Dermis blood vessel endothelial cell (primary cell): ENCODE measurements around the gene HILPDA. TPM values are rescaled to one million over a fixed set of nuclear protein-coding genes. Genes with fewer than 3 reads are reported as not detected.
"Not testable (repeated sequence)": the region's sequence is repeated elsewhere in the genome, so short reads cannot be mapped to it uniquely, and the experiment has no call there.

ENCODE experiments used
- DNase-seq: peaks from one replicate; pipeline ENCODE4 v3.0.0; 2010
- total RNA-seq: library from RNA; depleted of rRNA; stranded (reverse); fragments of >200 nt; gene quantifications from 2 replicates; pipeline ENCODE4 v1.2.3, GENCODE V29; 2014

Gene HILPDA
- total RNA-seq, 1 donor from 2014 or later = 10.9 TPM

DNA sequence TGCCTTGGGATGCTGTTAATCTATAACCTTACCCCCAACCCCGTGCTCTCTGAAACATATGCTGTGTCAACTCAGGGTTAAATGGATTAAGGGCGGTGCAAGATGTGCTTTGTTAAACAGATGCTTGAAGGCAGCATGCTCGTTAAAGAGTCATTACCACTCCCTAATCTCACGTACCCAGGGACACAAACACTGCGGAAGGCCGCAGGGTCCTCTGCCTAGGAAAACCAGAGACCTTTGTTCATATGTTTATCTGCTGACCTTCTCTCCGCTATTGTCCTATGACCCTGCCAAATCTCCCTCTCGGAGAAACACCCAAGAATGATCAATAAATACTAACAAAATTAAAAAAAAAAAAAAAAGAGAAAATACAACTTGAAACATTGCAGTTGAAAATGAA, 8.3 kb downstream of the HILPDA start:
- not testable (repeated sequence) for DNase-seq

DNA sequence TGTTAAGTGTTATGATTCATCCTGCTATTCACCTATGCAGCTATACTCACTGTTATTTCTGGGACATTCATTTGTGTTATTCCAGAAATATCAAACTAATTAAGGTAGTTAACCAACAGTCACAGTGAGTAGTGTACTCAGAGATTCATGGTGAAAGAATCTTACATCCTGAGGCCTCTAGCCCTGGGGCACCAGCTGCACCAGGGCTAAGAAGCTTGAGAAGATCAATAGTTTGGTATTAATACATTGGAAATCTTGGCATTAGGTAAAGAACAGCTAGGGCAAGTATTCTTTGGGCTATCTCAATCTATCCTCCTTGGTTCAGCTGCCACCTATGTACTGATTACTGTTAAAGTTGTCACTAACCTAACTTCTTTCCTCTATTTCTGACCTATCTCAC, 11.2 kb downstream of the HILPDA start:
- not testable (repeated sequence) for DNase-seq

- peak; percentile 96 for DNase-seq
Measured at GRCh38 chr7:128476402-128477335, 21.0 kb downstream of the HILPDA start, which contains the start of gene METTL2B. Gene METTL2B, plus strand, starts transcription at chr7:128476748. Its CDS starts 18 bp downstream, at chr7:128476766.

DNA sequence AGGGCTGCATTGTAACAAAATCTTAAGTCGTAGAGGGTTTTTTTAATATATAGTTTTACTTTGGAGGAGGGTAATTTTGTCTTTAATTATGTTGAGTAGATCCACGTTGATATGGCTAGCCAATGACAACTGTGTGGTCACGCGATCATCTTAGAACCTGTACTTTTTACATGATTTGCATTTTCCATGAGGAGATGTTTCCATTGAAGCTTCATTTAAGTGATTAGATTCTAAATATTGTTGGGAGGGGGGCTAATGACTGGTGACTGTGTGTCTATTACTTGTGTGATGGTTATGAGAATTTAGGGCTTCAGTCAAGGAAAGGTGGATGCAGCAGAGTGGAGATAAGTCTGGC, 21.6 kb downstream of the HILPDA start:
- DNase-seq = not testable (repeated sequence)

DNA sequence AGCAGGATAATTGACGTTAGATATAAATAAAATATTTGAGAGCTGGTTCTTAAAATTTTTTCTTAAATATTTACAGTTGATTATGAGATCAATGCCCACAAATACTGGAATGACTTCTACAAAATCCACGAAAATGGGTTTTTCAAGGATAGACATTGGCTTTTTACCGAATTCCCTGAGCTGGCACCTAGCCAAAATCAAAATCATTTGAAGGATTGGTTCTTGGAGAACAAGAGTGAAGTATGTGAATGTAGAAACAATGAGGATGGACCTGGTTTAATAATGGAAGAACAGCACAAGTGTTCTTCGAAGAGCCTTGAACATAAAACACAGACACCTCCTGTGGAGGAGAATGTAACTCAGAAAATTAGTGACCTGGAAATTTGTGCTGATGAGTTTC, 23.4 kb downstream of the HILPDA start:
- not testable (repeated sequence) for DNase-seq

- not testable (repeated sequence) for DNase-seq
Measured at GRCh38 chr7:128488134-128488533, 32.5 kb downstream of the HILPDA start.

GRCh38 chr7:128497405-128497804, 41.7 kb downstream of the HILPDA start:
- DNase-seq = no peak

GRCh38 chr7:128505416-128505815, 49.7 kb downstream of the HILPDA start:
- not testable (repeated sequence) for DNase-seq

DNA sequence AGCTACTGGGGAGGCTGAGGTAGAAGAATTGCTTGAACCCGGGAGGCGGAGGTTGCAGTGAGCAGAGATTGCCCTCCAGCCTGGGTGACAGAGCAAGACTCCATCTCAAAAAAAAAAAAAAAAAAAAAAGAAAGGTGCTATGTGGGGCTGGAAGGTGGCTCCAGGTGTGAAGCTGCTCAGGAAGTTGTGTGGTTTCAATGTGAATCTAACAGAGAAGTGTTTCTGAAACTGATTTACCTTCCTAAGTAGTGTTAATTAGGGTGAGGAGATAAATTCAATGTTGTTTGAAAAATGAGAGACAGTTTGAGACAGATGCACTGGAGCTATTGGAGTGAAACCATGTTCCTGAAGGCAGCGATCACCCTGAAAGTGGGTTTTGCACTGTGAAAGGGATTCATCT, 51.1 kb downstream of the HILPDA start:
- not testable (repeated sequence) for DNase-seq

- DNase-seq = not testable (repeated sequence)
Measured at GRCh38 chr7:128507321-128507993, 51.8 kb downstream of the HILPDA start.

Other genes starting within 250 kb of the HILPDA start
- not detected in 2 replicates for gene LEP, start 214.6 kb upstream of the HILPDA start, total RNA-seq
- 14.6 and 26.9 TPM in 2 replicates for gene RBM28, start 112.0 kb upstream of the HILPDA start, total RNA-seq
- not detected in 2 replicates for gene PRRT4, start 94.2 kb upstream of the HILPDA start, total RNA-seq
- 59.6 and 107 TPM in 2 replicates for gene IMPDH1, start 45.9 kb upstream of the HILPDA start, total RNA-seq
- 27.7 and 29.7 TPM in 2 replicates for gene METTL2B, start 20.9 kb downstream of the HILPDA start, total RNA-seq
- gene GARIN1A, start 216.4 kb downstream of the HILPDA start, total RNA-seq = 0.14 and 0.17 TPM in 2 replicates